ENCODE measurements around the gene IGLL5. TPM values are rescaled to one million over a fixed set of nuclear protein-coding genes. Genes with fewer than 3 reads are reported as not detected.

IGLL5 gene
- polyA plus RNA-seq, 2 of the 4 experiments (the other 2 are of a cell fraction), result not detected

GRCh38 chr22:22942511-22943329, 55.1 kb downstream of the IGLL5 start:
- TF ChIP-seq PBX3 (IDR thresholded peaks at IDR 0.05) (no peak), ZNF302 (CRISPR knock-in tag; IDR thresholded peaks at IDR 0.05) (no peak), KDM5A (IDR thresholded peaks at IDR 0.05) (no peak), RAD21 (conservative IDR thresholded peaks at IDR 0.05 in 1 of 2, IDR thresholded peaks at IDR 0.05 in 1 of 2) (peak in 1 of 2 experiments; percentile 43; a peak in 2 of 5 replicates), ZFP36 (IDR thresholded peaks at IDR 0.05; ENCODE audit: borderline replicate concordance, partially characterized antibody) (no peak), ATOH8 (CRISPR knock-in tag; IDR thresholded peaks at IDR 0.05; ENCODE audit: low read depth) (no peak), RCOR1 (IDR thresholded peaks at IDR 0.05; ENCODE audit: low read depth, low read length) (no peak), MAZ (IDR thresholded peaks at IDR 0.05; ENCODE audit: borderline replicate concordance, low read depth, low read length) (no peak), FOXS1 (CRISPR knock-in tag; IDR thresholded peaks at IDR 0.05) (no peak), MYC (IDR thresholded peaks at IDR 0.05; ENCODE audit: borderline replicate concordance, low read length) (no peak), CEBPB (IDR thresholded peaks at IDR 0.05) (no peak), CTCF (IDR thresholded peaks at IDR 0.05) (peak; percentile 44)
- FAIRE-seq (no peak), DNase-seq (ENCODE audit: low read depth in 1 of 2, low spot score in 1 of 2) (peak; percentile 35 to 65), ATAC-seq (peak; percentile 74 to 94)
- POLR2A ChIA-PET, result no interaction called here
- H3K4me3 ChIP-seq, result no peak overlapping the region
- no peak overlapping the region for H3K4me2 ChIP-seq
- no peaks in the 10 kb centered on the region for H3K9me3 ChIP-seq
- CTCF ChIA-PET, result interaction anchor here (0.5 to 4.6 kb wide), 20 partner anchors 8 to 858 kb away, joined by 3 to 28 read pairs (median 4); no protein-coding TSS in a partner anchor
- no peak overlapping the region for H3K27ac ChIP-seq
- no peaks in the 10 kb centered on the region for H3K4me1 ChIP-seq
- 23% methylated on average over 10 of the region's 12 CpGs for WGBS (ENCODE audit: missing lambda C conversion rate)

GRCh38 chr22:22943521-22944267, 56.1 kb downstream of the IGLL5 start:
- ATAC-seq (no peak), FAIRE-seq (no peak), DNase-seq (ENCODE audit: low read depth in 1 of 2, low spot score in 1 of 2) (no peak)
- Histone ChIP-seq H3K4me1 (no peaks in the 10 kb centered on the region), H3K27ac (no peak overlapping the region), H3K9me3 (no peaks in the 10 kb centered on the region), H3K4me3 (no peak overlapping the region), H3K4me2 (no peak overlapping the region)
- 67% methylated on average over 12 of the region's 14 CpGs for WGBS (ENCODE audit: missing lambda C conversion rate)
- ChIA-PET CTCF (interaction anchor here (1.0 to 4.6 kb wide), 11 partner anchors 10 to 504 kb away, joined by 3 to 28 read pairs (median 4); no protein-coding TSS in a partner anchor), POLR2A (no interaction called here)
- TF ChIP-seq HOXB5 (CRISPR knock-in tag; IDR thresholded peaks at IDR 0.05), result no peak
- TF ChIP-seq SMC3 (IDR thresholded peaks at IDR 0.05), result no peak
- TF ChIP-seq ESRRA (IDR thresholded peaks at IDR 0.05; ENCODE audit: borderline replicate concordance, low read length), result no peak
- TF ChIP-seq ZC3H11A (IDR thresholded peaks at IDR 0.05), result no peak
- no peak for TF ChIP-seq CHD2 (IDR thresholded peaks at IDR 0.05; ENCODE audit: low read length, partially characterized antibody)
- no peak for TF ChIP-seq KDM1A (IDR thresholded peaks at IDR 0.05; ENCODE audit: low read depth)
- no peak for TF ChIP-seq JUNB (IDR thresholded peaks at IDR 0.05)
- TF ChIP-seq CEBPB (IDR thresholded peaks at IDR 0.05), result no peak
- no peak for TF ChIP-seq BCL3 (IDR thresholded peaks at IDR 0.05)
- no peak for TF ChIP-seq FOSB (CRISPR knock-in tag; IDR thresholded peaks at IDR 0.05)
- TF ChIP-seq MAFK (IDR thresholded peaks at IDR 0.05; ENCODE audit: partially characterized antibody), result no peak
- TF ChIP-seq ZFP36 (IDR thresholded peaks at IDR 0.05; ENCODE audit: borderline replicate concordance, partially characterized antibody), result no peak
- TF ChIP-seq HES2 (IDR thresholded peaks at IDR 0.05), result no peak
- TF ChIP-seq MYC (IDR thresholded peaks at IDR 0.05; ENCODE audit: borderline replicate concordance, low read length), result no peak
- no peak for TF ChIP-seq ATOH8 (CRISPR knock-in tag; IDR thresholded peaks at IDR 0.05; ENCODE audit: low read depth)
- TF ChIP-seq REST (IDR thresholded peaks at IDR 0.05), result no peak

Measured in A549 (cell line).